Type B pancreatic cell (in vitro differentiated cells): Measurements from ENCODE around the gene CUEDC1. TPM values are rescaled to one million over a fixed set of nuclear protein-coding genes. Genes with fewer than 3 reads are reported as not detected.

Experiments used
- DNase-seq: peaks from one replicate; pipeline ENCODE4 v3.0.0; 2021; ENCODE audit warnings: mixed read lengths; ENCODE audit not compliant: unreplicated experiment; ENCODE audit errors: extremely low spot score
- H3K27ac Mint-ChIP-seq: 2 replicates; pipeline ENCODE4 v1.8.0; 2021; ENCODE audit warnings: mild to moderate bottlenecking, mixed read lengths
- H3K27me3 Mint-ChIP-seq: 2 replicates; pipeline ENCODE4 v1.8.0; 2021; ENCODE audit warnings: mixed read lengths
- H3K36me3 Mint-ChIP-seq: 2 replicates; pipeline ENCODE4 v1.8.0; 2021; ENCODE audit warnings: mixed read lengths
- H3K4me1 Mint-ChIP-seq: one replicate; pipeline ENCODE4 v1.8.0; 2021; ENCODE audit warnings: mixed read lengths; ENCODE audit not compliant: unreplicated experiment
- H3K4me3 Mint-ChIP-seq: 2 replicates; pipeline ENCODE4 v1.8.0; 2021; ENCODE audit warnings: mild to moderate bottlenecking, mixed read lengths
- H3K9me3 Mint-ChIP-seq: 2 replicates; pipeline ENCODE4 v1.8.0; 2021; ENCODE audit warnings: mixed read lengths
- total RNA-seq: library from RNA; stranded (reverse); gene quantifications from 2 replicates; pipeline ENCODE4 v1.2.1, GENCODE V29; 2021; ENCODE audit warnings: low replicate concordance
- TF ChIP-seq, protein P1 (sequence below): fragments of 200-600 bp; sonication (generic); conservative IDR thresholded peaks from 2 replicates; pipeline ENCODE4 v1.5.0; 2021; ENCODE audit warnings: antibody characterized with exemption, mild to moderate bottlenecking

CUEDC1 gene
- total RNA-seq, 1 donor from 2014 or later: 31.3 TPM

DNA sequence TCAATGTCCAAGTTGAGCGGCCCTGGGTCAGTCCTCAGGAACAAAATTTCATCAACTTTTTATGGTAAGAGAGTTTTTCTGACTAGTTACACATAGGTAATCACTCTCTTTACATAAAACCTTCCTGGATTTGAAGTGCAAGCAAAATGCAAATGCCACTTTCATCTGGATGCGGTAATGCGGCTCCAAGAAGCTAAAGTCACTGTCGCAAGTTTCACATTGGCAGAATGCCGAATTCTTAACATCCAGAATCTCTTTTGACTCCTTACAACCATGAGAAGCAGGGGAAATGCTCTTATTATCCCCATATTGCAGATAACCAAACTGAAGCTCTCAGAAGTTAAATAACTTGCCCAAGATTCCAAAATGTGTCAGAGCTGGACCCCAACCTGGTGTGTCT, 135.3 kb downstream of the CUEDC1 start:
- no peak overlapping the region for H3K4me3 Mint-ChIP-seq
- TF ChIP-seq, protein P1, sequence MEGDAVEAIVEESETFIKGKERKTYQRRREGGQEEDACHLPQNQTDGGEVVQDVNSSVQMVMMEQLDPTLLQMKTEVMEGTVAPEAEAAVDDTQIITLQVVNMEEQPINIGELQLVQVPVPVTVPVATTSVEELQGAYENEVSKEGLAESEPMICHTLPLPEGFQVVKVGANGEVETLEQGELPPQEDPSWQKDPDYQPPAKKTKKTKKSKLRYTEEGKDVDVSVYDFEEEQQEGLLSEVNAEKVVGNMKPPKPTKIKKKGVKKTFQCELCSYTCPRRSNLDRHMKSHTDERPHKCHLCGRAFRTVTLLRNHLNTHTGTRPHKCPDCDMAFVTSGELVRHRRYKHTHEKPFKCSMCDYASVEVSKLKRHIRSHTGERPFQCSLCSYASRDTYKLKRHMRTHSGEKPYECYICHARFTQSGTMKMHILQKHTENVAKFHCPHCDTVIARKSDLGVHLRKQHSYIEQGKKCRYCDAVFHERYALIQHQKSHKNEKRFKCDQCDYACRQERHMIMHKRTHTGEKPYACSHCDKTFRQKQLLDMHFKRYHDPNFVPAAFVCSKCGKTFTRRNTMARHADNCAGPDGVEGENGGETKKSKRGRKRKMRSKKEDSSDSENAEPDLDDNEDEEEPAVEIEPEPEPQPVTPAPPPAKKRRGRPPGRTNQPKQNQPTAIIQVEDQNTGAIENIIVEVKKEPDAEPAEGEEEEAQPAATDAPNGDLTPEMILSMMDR: no peak
- H3K4me1 Mint-ChIP-seq: peaks cover 14% of the 10 kb centered on the region
- H3K36me3 Mint-ChIP-seq: no peaks in the 10 kb centered on the region
- H3K9me3 Mint-ChIP-seq: no peaks in the 10 kb centered on the region
- no peak for DNase-seq
- H3K27me3 Mint-ChIP-seq: peaks cover 52% of the 10 kb centered on the region
- H3K27ac Mint-ChIP-seq: no peak overlapping the region

GRCh38 chr17:57819285-57819684, 135.9 kb downstream of the CUEDC1 start:
- Mint-ChIP-seq H3K36me3 (no peaks in the 10 kb centered on the region), H3K4me3 (no peak overlapping the region), H3K9me3 (no peaks in the 10 kb centered on the region), H3K27ac (no peak overlapping the region), H3K27me3 (peaks cover 56% of the 10 kb centered on the region), H3K4me1 (peaks cover 14% of the 10 kb centered on the region)
- TF ChIP-seq, protein P1: no peak
- no peak for DNase-seq

DNA sequence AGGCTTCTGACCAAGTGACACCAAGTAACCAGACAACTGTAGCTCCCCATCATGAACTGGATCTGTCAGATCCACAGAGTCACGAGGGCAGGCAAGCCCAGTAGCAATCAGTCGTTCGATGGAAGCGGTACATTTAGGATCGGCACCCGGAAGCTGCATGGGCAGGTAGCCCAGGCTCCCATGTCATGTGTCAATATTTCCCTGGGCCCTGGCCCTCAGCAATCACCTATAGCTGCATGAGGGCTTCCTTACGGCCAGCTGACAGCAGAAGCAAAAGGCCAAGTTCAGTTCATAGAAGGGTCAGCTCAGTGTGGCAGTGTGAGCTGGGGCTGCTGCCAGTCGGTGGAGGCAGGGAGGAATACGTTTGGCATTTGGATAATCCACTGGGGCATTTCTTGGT, 137.1 kb downstream of the CUEDC1 start:
- TF ChIP-seq, protein P1: no peak
- no peak for DNase-seq
- no peaks in the 10 kb centered on the region for H3K9me3 Mint-ChIP-seq
- H3K4me3 Mint-ChIP-seq: no peak overlapping the region
- H3K36me3 Mint-ChIP-seq: no peaks in the 10 kb centered on the region
- H3K27me3 Mint-ChIP-seq: peaks cover 46% of the 10 kb centered on the region
- peaks cover 3% of the 10 kb centered on the region for H3K4me1 Mint-ChIP-seq
- no peak overlapping the region for H3K27ac Mint-ChIP-seq

DNA sequence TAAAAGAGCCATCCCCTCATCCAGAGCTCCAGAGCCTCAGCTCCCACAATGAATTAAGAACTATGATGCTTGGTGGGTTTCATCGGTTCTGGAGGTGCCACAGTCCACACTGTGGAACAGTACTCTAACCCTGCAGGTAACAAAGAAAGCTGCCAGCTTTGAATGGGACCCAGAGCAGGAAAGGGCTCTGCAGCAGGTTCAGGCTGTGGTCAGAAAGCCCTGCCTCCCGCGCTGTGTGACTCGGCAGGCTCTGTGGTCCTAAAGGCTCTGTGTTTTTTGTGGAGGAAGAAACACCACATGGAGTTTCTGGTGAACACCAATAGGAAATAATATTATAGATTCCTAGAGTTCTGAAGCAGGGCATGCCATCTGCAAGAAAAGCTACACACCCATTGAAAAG, 137.9 kb downstream of the CUEDC1 start:
- TF ChIP-seq, protein P1: no peak
- Mint-ChIP-seq H3K9me3 (no peaks in the 10 kb centered on the region), H3K4me1 (no peaks in the 10 kb centered on the region), H3K27ac (no peak overlapping the region), H3K27me3 (peaks cover 43% of the 10 kb centered on the region), H3K4me3 (no peak overlapping the region), H3K36me3 (no peaks in the 10 kb centered on the region)
- DNase-seq: no peak

DNA sequence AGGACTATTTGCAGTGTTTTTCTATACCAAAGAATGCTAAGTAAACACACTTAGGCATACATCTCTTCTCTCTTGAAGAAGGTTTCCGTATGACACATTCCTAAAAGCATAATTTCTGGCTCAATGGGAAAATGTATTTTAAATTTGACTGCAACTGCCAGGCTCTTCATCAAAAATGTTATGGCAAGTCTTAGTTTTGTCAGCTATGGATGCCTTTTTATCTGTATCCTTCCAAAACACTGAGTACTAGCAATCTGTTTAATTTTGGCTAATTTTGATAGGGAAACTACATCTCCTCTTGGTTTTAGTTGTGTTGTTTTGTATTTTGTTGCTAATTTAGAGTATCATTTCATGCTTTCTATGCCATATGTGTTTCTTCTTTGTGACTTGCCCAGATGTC, 140.8 kb downstream of the CUEDC1 start:
- Mint-ChIP-seq H3K4me1 (peaks cover 22% of the 10 kb centered on the region), H3K36me3 (no peaks in the 10 kb centered on the region), H3K4me3 (no peak overlapping the region), H3K27me3 (peaks cover 49% of the 10 kb centered on the region), H3K27ac (no peak overlapping the region), H3K9me3 (no peaks in the 10 kb centered on the region)
- TF ChIP-seq, protein P1: no peak
- no peak for DNase-seq
